Neural cell (in vitro differentiated cells): ENCODE results near the gene KIF16B. TPM values are rescaled to one million over a fixed set of nuclear protein-coding genes. Genes with fewer than 3 reads are reported as not detected.

ENCODE experiments used
- H2AFZ ChIP-seq: fragments of 200-600, 300-800 bp; sonication (generic), shearing (Covaris generic); 2 replicates; pipeline ENCODE4 v1.6.0; 2014; ENCODE audit warnings: low read depth, mild to moderate bottlenecking, antibody characterized with exemption, low read length, moderate library complexity
- H3F3A ChIP-seq: fragments of 200-600 bp; shearing (Covaris generic); 2 replicates; pipeline ENCODE4 v1.6.1; 2016; ENCODE audit warnings: mild to moderate bottlenecking, moderate library complexity, mixed read lengths, antibody characterized with exemption, low read length; ENCODE audit not compliant: insufficient read depth, poor library complexity, severe bottlenecking
- H3K27ac ChIP-seq: fragments of 200-600, 300-800 bp; sonication (generic), shearing (Covaris generic); 2 replicates; pipeline ENCODE4 v1.5.1; 2014; ENCODE audit warnings: mild to moderate bottlenecking, low read length, moderate library complexity
- H3K27me3 ChIP-seq: fragments of 300-800, 200-600 bp; sonication (generic), shearing (Covaris generic); 2 replicates; pipeline ENCODE4 v1.6.0; 2014; ENCODE audit warnings: mild to moderate bottlenecking, low read depth, low read length, moderate library complexity; ENCODE audit not compliant: insufficient read depth
- H3K36me3 ChIP-seq: fragments of 300-800, 200-600 bp; sonication (generic), shearing (Covaris generic); 2 replicates; pipeline ENCODE4 v1.5.1; 2014; ENCODE audit warnings: mild to moderate bottlenecking, antibody characterized with exemption, low read length, moderate library complexity; ENCODE audit not compliant: insufficient read depth
- H3K4me2 ChIP-seq: fragments of 300-800, 200-600 bp; sonication (generic), shearing (Covaris generic); 2 replicates; pipeline ENCODE4 v1.6.0; 2014; ENCODE audit warnings: mild to moderate bottlenecking, low read length
- H3K4me3 ChIP-seq: fragments of 300-800, 200-600 bp; sonication (generic), shearing (Covaris generic); 2 replicates; pipeline ENCODE4 v1.5.1; 2014; ENCODE audit warnings: mild to moderate bottlenecking, low read length, moderate library complexity
- H3K79me2 ChIP-seq: fragments of 200-600 bp; shearing (Covaris generic); replicated peaks from 2 replicates; pipeline ENCODE4 v1.6.0; 2014; ENCODE audit warnings: mild to moderate bottlenecking, low read length, moderate library complexity; ENCODE audit not compliant: insufficient read depth
- H3K9ac ChIP-seq: fragments of 300-800, 200-600 bp; sonication (generic), shearing (Covaris generic); 2 replicates; pipeline ENCODE4 v1.6.1; 2016; ENCODE audit warnings: mild to moderate bottlenecking, low read length, mixed read lengths
- H3K9me2 ChIP-seq: fragments of 200-600 bp; shearing (Covaris generic); 2 replicates; pipeline ENCODE4 v1.6.1; 2016; ENCODE audit warnings: mild to moderate bottlenecking, low read length, mixed read lengths; ENCODE audit not compliant: insufficient read depth
- H3K9me3 ChIP-seq: fragments of 200-600, 300-800 bp; sonication (generic), shearing (Covaris generic); 2 replicates; pipeline ENCODE4 v1.6.1; 2016; ENCODE audit warnings: mild to moderate bottlenecking, mixed run types, low read length, moderate library complexity, mixed read lengths
- H4K20me1 ChIP-seq: fragments of 200-600 bp; shearing (Covaris generic); 2 replicates; pipeline ENCODE4 v1.6.1; 2016; ENCODE audit warnings: mild to moderate bottlenecking, mixed run types; ENCODE audit not compliant: insufficient read depth
- CTCF ChIP-seq: fragments of 450-650 bp; IDR thresholded peaks from 2 replicates; pipeline ENCODE4 v1.5.1; 2014; ENCODE audit warnings: antibody characterized with exemption, mild to moderate bottlenecking, moderate library complexity; ENCODE audit not compliant: poor library complexity, severe bottlenecking
- EP300 ChIP-seq: fragments of 450-650 bp; conservative IDR thresholded peaks from 2 replicates; pipeline ENCODE4 v1.6.1; 2014; ENCODE audit warnings: antibody characterized with exemption, mild to moderate bottlenecking, moderate library complexity; ENCODE audit not compliant: poor library complexity, severe bottlenecking
- EZH2 ChIP-seq: fragments of 200-600, 300-800 bp; shearing (Covaris generic), sonication (generic); IDR thresholded peaks from 2 replicates; pipeline ENCODE4 v1.6.1; 2014; ENCODE audit warnings: antibody characterized with exemption, low read length, borderline replicate concordance, mild to moderate bottlenecking; ENCODE audit not compliant: insufficient read depth, poor library complexity, severe bottlenecking
- MXI1 ChIP-seq: fragments of 450-650 bp; conservative IDR thresholded peaks from 2 replicates; pipeline ENCODE4 v1.6.1; 2014; ENCODE audit warnings: antibody characterized with exemption, mild to moderate bottlenecking; ENCODE audit not compliant: poor library complexity, severe bottlenecking
- POLR2AphosphoS5 ChIP-seq: IDR thresholded peaks from 2 replicates; pipeline ENCODE4 v1.6.1; 2012
- RAD21 ChIP-seq: fragments of 450-650 bp; conservative IDR thresholded peaks from 2 replicates; pipeline ENCODE4 v1.6.1; 2014; ENCODE audit warnings: antibody characterized with exemption, mild to moderate bottlenecking, moderate library complexity
- REST ChIP-seq: IDR thresholded peaks from 2 replicates; pipeline ENCODE4 v1.6.1; 2012; ENCODE audit warnings: borderline replicate concordance
- SMC3 ChIP-seq: fragments of 450-650 bp; conservative IDR thresholded peaks from 2 replicates; pipeline ENCODE4 v1.6.1; 2014; ENCODE audit warnings: antibody characterized with exemption, mild to moderate bottlenecking, moderate library complexity; ENCODE audit not compliant: poor library complexity
- TAF1 ChIP-seq: IDR thresholded peaks from 2 replicates; pipeline ENCODE4 v1.6.1; 2012; ENCODE audit warnings: low read depth
- polyA plus RNA-seq: library from polyadenylated mRNA; depleted of rRNA; stranded (reverse); fragments of >200 nt; gene quantifications from 2 replicates; pipeline ENCODE4 v1.2.3, GENCODE V29; 2014

KIF16B gene
- polyA plus RNA-seq, 1 donor from 2014 or later = 3.8 TPM

GRCh38 chr20:16491294-16491905 lies 81.8 kb downstream of the KIF16B start:
- no peak overlapping the region for H3K4me3 ChIP-seq
- H3F3A ChIP-seq = no peaks in the 10 kb centered on the region
- H3K9me3 ChIP-seq = no peaks in the 10 kb centered on the region
- TF ChIP-seq TAF1 (no peak), MXI1 (no peak), POLR2AphosphoS5 (no peak)
- H3K27me3 ChIP-seq = no peaks in the 10 kb centered on the region
- no peak overlapping the region for H3K4me2 ChIP-seq
- H3K9me2 ChIP-seq = no peaks in the 10 kb centered on the region
- H3K27ac ChIP-seq = no peak overlapping the region
- H3K36me3 ChIP-seq = no peaks in the 10 kb centered on the region
- H4K20me1 ChIP-seq = no peaks in the 10 kb centered on the region
- no peaks in the 10 kb centered on the region for H3K79me2 ChIP-seq
- H3K9ac ChIP-seq = no peak overlapping the region
- no peak overlapping the region for H2AFZ ChIP-seq

- no peak overlapping the region for H3K4me2 ChIP-seq
- no peaks in the 10 kb centered on the region for H3K9me3 ChIP-seq
- H3K79me2 ChIP-seq = no peaks in the 10 kb centered on the region
- no peaks in the 10 kb centered on the region for H4K20me1 ChIP-seq
- no peak overlapping the region for H2AFZ ChIP-seq
- H3K9ac ChIP-seq = no peak overlapping the region
- no peaks in the 10 kb centered on the region for H3F3A ChIP-seq
- no peak overlapping the region for H3K4me3 ChIP-seq
- H3K27ac ChIP-seq = no peak overlapping the region
- no peak for TF ChIP-seq EP300
- TF ChIP-seq POLR2AphosphoS5 = no peak
- no peak for TF ChIP-seq CTCF
- no peaks in the 10 kb centered on the region for H3K9me2 ChIP-seq
- no peaks in the 10 kb centered on the region for H3K27me3 ChIP-seq
- H3K36me3 ChIP-seq = no peaks in the 10 kb centered on the region
Observed at GRCh38 chr20:16490696-16491095, 82.6 kb downstream of the KIF16B start.

DNA sequence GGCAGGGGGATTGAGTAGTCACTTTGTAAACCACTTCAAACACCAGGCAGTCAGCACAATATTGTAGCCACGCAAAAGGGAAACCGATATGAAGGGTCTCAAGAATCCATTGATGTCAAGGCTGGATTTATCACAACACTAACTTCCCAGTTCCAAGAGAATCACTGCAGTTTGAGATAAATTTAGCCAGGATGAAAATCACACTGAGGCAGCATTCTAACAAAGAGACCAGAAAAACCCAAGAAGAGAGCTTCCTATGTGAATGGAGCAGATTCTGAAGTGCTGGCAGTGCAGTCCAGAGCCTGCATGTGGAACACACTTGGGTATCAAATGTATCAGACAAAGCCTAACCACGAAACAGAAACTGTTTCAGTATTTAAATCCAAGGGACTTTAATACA lies 84.6 kb downstream of the KIF16B start:
- Histone ChIP-seq H4K20me1 (no peaks in the 10 kb centered on the region), H3K27me3 (no peaks in the 10 kb centered on the region), H3K4me2 (no peak overlapping the region), H3K9me3 (no peaks in the 10 kb centered on the region), H3F3A (no peaks in the 10 kb centered on the region), H3K36me3 (no peaks in the 10 kb centered on the region), H3K4me3 (no peak overlapping the region), H3K27ac (no peak overlapping the region), H2AFZ (no peak overlapping the region), H3K9me2 (no peaks in the 10 kb centered on the region), H3K9ac (no peak overlapping the region), H3K79me2 (no peaks in the 10 kb centered on the region)
- TF ChIP-seq MXI1 = no peak
- TF ChIP-seq RAD21 = no peak
- TF ChIP-seq EZH2 = no peak
- TF ChIP-seq CTCF = no peak
- no peak for TF ChIP-seq REST
- no peak for TF ChIP-seq TAF1
- TF ChIP-seq SMC3 = no peak
